Stimulated activated CD4-positive, alpha-beta T cell treated with anti-CD3 and anti-CD28 coated beads, Interleukin-4, amount 100 ng/mL, for 24 hours (primary cell): ENCODE measurements around the gene REC114.
"Not testable (repeated sequence)": the region's sequence is repeated elsewhere in the genome, so short reads cannot be mapped to it uniquely, and the experiment has no call there.

Experiments
- DNase-seq: peaks from one replicate; pipeline ENCODE4 v3.0.0-alpha.2; 2020

REC114 gene, protein sequence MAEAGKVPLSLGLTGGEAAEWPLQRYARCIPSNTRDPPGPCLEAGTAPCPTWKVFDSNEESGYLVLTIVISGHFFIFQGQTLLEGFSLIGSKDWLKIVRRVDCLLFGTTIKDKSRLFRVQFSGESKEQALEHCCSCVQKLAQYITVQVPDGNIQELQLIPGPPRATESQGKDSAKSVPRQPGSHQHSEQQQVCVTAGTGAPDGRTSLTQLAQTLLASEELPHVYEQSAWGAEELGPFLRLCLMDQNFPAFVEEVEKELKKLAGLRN

GRCh38 chr15:73442968-73443367 lies at the start of gene REC114:
Gene REC114 (plus strand): TSS chr15:73443164. CDS start chr15:73443186, 22 bp downstream.
- no peak for DNase-seq

DNA sequence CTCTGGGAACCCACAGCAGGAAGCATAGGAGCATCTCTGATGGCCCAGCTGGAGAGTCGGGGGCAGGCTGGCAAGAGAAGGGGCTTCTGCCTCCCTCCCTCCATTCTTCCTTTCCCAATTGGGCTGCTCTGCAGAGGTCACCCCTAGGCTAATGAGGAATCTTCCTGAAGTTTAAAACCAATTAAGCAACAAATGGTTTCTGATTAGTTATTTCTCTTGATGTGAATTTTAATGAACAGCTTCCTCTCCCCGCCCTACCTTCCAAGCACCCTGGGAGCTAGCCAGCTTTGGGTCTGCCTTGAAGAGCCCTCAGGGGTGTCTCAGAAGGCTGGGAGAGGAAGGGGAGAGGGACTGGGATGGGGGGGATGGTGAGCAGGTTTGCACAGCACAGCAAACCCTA lies 49.6 kb upstream of the REC114 start:
- no peak for DNase-seq

GRCh38 chr15:73394782-73395181 lies 48.2 kb upstream of the REC114 start:
- no peak for DNase-seq

- DNase-seq, result no peak
Observed at GRCh38 chr15:73395671-73396070, 47.3 kb upstream of the REC114 start.

DNA sequence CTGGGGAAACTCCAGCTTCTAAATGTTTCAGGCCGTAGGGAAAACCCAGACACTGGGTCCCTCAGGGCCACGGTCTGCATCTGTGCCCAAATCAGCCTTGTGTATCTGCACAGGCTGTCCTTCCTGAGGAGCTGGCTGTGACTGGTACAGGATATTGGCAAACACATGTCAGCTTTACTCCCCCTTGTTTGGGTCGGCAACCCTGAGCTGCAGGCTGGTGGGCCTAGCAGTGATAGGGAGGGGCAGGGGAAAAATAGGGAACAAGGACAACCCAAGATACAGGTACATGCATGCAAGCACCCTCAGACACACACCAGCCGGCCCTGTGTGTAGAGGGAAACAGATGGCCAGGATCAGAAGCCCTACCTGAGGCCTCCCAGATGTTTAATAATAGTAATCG lies 45.5 kb upstream of the REC114 start:
- DNase-seq, result no peak

DNA sequence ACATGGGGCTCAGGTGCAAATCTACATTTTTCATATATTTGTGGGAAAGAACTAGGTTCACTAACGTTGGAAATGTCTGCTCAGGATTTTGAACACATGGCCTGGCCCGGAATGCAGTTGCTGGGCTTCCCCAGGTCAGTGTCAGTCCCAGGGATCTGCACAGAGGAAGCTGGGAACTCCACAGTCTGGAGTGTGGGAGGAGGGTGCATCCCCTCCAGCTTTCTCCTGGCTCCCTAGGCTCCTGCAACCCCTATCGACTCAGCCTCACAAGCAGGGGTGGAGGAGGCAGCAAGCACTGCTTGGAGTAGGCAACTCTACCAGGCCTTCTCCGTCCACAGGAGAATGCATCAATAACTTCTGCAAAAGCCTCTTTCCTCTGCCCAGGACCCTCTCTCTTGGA lies 44.1 kb upstream of the REC114 start:
- DNase-seq, result no peak

DNA sequence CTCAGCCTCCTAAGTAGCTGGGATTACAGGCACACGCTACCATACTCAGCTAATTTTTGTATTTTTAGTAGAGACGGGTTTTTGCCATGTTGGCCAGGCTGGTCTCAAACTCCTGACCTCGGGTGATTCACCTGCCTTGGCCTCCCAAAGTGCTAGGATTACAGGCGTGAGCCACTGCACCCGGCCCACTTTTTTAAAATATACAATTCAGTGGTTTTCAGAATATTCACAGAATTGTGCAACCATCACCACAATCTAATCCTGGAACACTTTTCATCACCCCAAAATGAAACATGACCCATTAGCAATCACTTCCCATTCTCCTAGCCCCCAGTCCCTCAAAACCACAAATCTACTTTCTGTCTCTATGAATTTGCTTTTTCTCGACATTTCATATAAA lies 42.7 kb upstream of the REC114 start:
- DNase-seq, result not testable (repeated sequence)

GRCh38 chr15:73403171-73403570 lies 39.8 kb upstream of the REC114 start:
- no peak for DNase-seq

DNA sequence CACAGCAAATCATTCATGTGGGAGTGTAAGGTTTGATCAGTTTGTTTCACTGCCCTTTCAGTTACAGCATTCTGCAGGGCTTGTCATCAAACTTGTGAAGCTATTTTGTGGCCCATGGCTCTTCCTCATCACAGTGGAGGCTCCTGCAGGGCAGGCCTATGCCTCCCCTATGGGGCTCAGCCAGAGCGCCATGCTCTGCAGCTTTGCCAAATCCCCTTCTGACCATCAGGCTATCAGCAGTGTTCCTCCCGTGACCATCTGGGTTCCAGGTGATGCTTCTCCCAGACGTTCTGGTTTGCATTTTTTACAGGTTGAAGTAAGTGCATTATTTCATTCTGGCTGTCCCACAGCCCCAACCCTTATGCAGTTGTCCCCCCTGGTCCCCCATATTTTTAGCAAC lies 28.1 kb upstream of the REC114 start:
- no peak for DNase-seq

- DNase-seq, result no peak
Observed at GRCh38 chr15:73424506-73424905, 18.5 kb upstream of the REC114 start.

- DNase-seq, result no peak
Observed at GRCh38 chr15:73425510-73425909, 17.5 kb upstream of the REC114 start.

DNA sequence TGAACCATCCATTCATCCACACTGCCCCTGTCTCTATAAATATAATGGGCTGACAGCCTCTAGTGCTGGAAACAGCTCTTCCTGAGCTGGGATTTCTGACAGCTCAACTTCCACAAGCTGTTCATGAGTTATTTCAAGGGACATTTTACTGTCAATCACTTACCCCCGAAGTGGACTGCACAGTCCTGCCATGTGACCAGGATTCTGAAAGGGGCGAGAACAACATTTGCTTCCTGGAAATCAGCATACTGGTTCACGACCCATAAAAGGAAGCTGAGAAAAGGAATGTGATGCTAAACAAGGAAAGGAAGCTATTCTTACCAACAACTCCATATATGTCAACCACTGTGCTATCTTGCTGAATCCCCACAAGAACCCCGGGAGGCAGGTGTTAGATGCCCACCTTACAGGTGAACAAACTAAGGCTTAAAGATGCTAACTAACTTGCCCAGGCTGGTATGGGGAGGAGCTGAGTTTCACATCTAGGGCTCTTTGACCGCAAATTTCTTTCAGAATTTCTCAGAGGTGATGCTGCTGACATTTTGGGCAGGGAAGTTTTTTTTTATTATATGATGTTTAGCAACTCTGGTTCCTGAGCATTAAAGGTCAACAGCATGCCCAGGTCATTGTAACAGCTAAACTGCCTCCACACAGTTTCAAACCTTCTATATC lies 16.5 kb upstream of the REC114 start:
- no peak for DNase-seq

DNA sequence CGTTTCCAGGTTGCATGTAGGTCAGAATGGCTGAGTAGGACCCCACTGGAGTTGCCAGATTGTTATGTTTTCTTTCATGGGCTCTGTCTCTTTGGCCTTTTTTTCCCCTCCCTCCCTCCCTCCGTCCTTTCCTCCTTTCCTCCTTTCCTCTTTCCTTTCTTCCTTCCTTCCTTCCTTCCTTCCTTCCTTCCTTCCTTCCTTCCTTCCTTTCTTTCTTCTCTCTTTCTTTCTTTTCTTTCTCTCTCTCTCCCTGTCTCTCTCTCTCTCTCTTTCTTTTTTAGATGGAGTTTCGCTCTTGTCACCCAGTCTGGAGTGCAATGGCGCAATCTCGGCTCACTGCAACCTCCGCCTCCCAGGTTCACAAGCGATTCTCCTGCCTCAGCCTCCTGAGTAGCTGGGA lies 11.6 kb upstream of the REC114 start:
- not testable (repeated sequence) for DNase-seq

- no peak for DNase-seq
Observed at GRCh38 chr15:73433873-73434272, 9.1 kb upstream of the REC114 start.

DNA sequence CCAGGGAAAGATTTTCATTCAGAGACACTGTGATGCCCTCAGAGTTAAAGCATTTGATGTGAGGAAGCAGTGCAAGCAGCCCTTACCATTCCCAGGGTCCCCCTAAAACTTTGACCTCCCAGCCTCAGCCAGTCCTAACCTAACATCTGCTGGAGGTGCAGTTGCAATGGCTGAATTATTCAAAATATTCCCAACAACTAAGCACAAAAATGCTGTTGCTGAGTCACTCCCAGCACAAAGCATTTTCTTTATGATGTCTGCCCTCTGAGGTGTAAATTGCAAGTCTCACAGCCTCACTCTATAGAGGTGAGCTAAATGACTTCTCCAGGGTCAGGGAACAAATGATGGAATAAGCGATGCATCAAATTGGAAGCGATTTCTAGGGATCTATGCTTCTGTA lies 6.4 kb upstream of the REC114 start:
- DNase-seq, result no peak

- DNase-seq, result no peak
Observed at GRCh38 chr15:73437543-73438109, 5.3 kb upstream of the REC114 start.

GRCh38 chr15:73438651-73439050 lies 4.3 kb upstream of the REC114 start:
- DNase-seq, result no peak

DNA sequence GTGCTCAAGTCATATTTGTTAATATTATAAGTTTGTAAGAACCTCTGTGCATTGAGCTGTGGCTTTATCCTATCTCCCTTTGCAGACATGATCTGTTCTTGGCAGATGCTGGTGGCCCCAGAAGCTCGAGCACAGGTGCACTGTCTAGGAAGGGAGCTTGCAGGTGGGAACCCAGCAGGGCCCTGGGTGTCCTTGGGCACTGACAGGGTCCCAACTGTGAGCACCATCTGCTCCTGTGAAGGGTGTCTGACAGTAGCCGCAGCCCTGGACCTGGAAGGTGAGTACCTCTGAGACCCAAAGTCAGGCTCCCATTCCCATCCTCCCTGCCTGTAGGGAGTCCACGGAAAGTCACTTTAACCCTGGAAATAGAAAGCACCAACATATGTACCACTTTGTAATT lies 2.4 kb upstream of the REC114 start:
- DNase-seq, result no peak

DNA sequence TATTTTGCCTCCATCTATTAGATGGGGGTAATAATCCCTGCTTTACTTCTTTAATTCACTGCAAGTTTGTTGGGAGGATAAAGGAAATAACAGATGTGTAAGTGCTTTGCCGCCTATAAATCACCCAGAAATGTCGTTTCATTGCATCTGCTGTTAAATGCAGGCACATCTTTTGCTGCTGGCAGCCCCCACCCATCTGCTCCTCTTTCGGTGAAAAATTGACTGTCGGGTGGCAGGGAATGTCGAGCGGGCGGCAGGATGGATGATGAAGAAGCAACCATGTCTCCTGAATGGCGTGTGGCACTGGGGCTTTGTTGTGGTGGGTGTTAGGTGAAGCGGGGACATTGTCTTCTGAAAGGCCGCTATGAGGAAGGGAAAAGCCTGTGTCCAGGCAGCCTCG lies 543 bp upstream of the REC114 start:
- DNase-seq, result no peak

DNA sequence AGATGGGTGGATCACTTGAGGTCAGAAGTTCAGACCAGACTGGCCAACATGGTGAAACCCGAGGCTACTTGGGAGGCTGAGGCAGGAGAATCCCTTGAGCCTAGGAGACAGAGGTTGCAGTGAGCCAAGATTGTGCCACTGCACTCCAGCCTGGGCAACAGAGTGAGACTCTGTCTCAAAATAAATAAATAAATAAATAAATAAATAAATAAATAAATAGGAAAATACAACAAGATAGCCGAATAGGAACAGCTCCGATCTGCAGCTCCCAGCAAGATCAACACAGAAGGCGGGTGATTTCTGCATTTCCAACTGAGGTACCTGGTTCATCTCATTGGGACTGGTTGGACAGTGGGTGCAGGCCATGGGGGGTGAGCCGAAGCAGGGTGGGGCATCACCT lies 4.5 kb downstream of the REC114 start:
- not testable (repeated sequence) for DNase-seq

DNA sequence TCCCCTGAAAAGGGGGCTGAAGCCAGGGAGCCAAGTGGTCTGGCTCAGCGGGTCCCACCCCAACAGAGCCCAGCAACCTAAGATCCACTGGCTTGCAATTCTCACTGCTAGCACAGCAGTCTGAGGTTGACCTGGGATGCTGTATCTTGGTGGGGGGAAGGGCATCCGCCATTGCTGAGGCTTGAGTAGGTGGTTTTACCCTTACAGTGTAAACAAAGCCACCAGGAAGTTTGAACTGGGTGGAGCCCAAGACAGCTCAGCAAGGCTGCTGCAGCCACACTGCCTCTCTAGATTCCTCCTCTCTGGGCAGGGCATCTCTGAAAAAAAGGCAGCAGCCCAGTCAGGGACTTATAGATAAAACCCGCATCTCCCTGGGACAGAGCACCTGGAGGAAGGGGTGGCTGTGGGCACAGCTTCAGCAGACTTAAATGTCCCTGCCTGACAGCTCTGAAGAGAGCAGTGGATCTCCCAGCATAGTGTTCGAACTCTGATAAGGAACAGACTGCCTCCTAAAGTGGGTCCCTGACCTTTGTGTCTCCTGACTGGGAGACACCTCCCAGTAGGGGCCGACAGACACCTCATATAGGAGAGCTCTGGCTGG lies 5.3 kb downstream of the REC114 start:
- not testable (repeated sequence) for DNase-seq

DNA sequence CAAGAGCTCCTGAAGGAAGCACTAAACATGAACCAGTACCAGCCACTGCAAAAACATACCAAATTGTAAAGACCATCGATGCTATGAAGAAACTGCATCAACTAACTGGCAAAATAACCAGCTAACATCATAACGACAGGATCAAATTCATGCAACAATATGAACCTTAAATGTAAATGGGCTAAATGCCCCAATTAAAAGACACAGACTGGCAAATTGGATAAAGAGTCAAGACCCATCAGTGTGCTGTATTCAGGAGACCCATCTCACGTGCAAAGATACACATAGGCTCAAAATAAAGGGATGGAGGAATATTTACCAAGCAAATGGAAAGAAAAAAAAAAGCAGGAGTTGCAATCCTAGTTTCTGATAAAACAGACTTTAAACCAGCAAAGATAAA lies 7.0 kb downstream of the REC114 start:
- not testable (repeated sequence) for DNase-seq

GRCh38 chr15:73454096-73454495 lies 11.1 kb downstream of the REC114 start:
- DNase-seq, result no peak

- no peak for DNase-seq
Observed at GRCh38 chr15:73455876-73456275, 12.9 kb downstream of the REC114 start.
